Omental fat pad (tissue), 4 donors: Measurements from ENCODE around the gene H2BW1. TPM values are rescaled to one million over a fixed set of nuclear protein-coding genes. Genes with fewer than 3 reads are reported as not detected.
"Not testable (repeated sequence)": the region's sequence is repeated elsewhere in the genome, so short reads cannot be mapped to it uniquely, and the experiment has no call there.

Experiments
- ATAC-seq: fragments of 150-250 bp; one replicate; pipeline ENCODE4 v1.9.1; 2016; ENCODE audit warnings: mild to moderate bottlenecking, moderate library complexity; ENCODE audit not compliant: low FRiP score
- DNase-seq: peaks from one replicate; pipeline ENCODE4 v3.0.0-alpha.2; 2019; ENCODE audit warnings: low spot score
- CTCF ChIP-seq, 3 donors: fragments of 450-650 bp; IDR thresholded peaks; one replicate each; pipeline ENCODE4 v1.5.1; 2016 to 2017; ENCODE audit warnings: antibody characterized with exemption in 3 of 3, mild to moderate bottlenecking in 3 of 3, moderate library complexity in 2 of 3
- total RNA-seq, 4 donors: library from RNA; depleted of rRNA; stranded (reverse); fragments of >200 nt; gene quantifications; one replicate each; pipeline ENCODE4 v1.1.0, GENCODE V29; 2016

Gene H2BW1, protein sequence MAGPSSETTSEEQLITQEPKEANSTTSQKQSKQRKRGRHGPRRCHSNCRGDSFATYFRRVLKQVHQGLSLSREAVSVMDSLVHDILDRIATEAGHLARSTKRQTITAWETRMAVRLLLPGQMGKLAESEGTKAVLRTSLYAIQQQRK
- not detected for total RNA-seq

DNA sequence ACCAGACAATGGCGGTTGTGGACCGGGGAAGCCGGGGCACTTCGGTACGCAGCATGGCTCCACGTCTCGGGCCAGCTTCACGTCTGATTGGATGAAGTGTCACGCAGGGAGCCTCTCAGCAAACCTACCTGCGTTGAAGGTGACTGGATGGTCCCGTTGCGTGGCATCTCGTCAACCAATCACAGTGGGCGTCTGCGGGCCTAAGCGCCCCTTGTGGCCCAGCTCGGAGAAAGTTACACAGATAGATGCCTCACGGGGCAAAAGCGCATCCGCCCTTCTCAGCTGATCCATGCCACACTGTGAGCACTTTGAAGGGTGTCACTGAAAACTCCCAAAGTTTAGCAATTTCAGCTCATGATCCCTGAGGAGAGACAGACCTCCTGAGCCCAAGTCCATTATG is at the start of gene H2BW1:
TSS of gene H2BW1 (minus strand) at position 103 of the 400 bp plus-strand sequence. CDS start 132 bp downstream, outside the sequence.
- DNase-seq = no peak
- no peak for TF ChIP-seq CTCF (IDR thresholded peaks at IDR 0.05)
- ATAC-seq = no peak

GRCh38 chrX:104062636-104063035 is 49.1 kb upstream of the H2BW1 start:
- DNase-seq, ATAC-seq: not testable (repeated sequence)

GRCh38 chrX:104054956-104055355 is 41.4 kb upstream of the H2BW1 start:
- ATAC-seq, DNase-seq: not testable (repeated sequence)

GRCh38 chrX:104047171-104047570 is 33.7 kb upstream of the H2BW1 start:
- ATAC-seq = no peak

GRCh38 chrX:104045642-104046041 is 32.1 kb upstream of the H2BW1 start:
- ATAC-seq = no peak
- DNase-seq = no peak
- no peak for TF ChIP-seq CTCF (IDR thresholded peaks at IDR 0.05)

More at GRCh38 chrX:104047171-104047570, 33.7 kb upstream of the H2BW1 start:
- no peak for TF ChIP-seq CTCF (IDR thresholded peaks at IDR 0.05)
- no peak for DNase-seq

DNA sequence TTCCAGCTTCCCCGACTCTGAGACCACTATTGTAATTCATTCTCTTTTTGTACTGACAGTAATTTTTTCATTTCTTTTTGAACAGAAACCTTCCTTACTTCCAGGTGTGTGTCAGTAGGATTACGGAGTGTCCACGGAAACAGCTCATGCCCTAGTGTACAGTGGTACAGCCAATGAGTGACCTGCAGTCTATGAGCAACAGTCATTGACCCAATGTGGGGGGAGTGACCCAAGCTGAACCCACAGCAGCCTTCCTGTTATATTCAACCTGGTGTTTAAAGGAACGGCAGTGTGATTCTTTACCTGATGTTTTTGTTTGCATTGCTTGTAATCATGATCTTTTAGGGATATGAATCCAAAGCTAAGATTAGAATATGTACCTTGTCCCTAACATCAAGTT is 27.5 kb upstream of the H2BW1 start:
- no peak for TF ChIP-seq CTCF (IDR thresholded peaks at IDR 0.05)
- ATAC-seq (no peak), DNase-seq (no peak)

DNA sequence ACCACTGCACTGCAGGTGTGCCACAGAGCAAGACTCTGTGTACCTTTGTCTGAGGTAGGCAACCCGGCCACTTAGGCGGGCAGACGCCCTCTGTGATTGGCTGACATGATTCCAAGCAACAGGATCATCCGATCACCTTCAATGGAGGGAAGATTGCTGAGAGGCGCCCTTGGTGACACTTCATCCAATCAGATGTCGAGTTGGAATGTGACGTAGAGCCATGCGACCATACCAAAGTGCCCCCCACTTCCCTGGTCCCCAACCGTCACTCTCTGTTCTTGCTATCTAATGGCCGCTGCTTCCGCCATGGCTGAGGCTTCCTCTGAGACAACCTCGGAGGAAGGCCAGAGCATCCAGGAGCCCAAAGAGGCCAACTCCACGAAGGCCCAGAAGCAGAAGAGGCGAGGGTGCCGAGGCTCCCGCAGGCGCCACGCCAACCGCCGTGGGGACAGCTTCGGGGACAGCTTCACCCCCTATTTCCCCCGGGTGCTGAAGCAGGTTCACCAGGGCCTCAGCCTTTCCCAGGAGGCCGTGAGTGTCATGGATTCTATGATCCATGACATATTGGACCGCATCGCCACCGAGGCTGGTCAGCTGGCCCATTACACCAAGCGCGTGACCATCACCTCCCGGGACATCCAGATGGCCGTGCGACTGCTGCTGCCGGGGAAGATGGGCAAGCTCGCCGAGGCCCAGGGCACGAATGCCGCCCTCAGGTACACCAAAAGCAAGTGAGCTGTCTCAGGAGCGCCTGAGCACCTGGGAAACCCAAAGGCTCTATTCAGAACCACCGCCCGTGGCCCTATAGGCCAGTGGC is 26.4 kb upstream of the H2BW1 start, which contains the start of gene H2BW2:
TSS of gene H2BW2 (plus strand) at position 268 of the 817 bp plus-strand sequence. CDS start at position 307, 39 bp downstream.
- ATAC-seq = no peak
- no peak for DNase-seq
- no peak for TF ChIP-seq CTCF (IDR thresholded peaks at IDR 0.05)

DNA sequence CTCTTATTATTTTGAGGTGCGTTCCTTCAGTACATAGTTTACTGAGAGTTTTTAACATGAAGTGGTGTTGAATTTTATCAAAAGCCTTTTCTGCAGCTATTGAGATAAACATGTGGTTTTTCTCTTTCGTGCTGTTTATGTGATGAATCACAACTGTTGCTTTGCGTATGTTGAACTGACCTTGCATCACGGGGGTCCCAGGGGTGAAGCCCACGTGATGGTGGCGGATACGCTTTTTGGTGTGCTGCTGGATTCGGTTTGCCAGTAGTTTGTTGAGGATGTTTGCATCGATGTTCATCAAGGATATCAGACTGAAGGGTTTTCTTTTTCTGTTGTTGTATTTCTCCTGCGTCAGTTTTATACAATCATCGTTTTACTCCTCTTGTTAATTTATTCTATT is 4.6 kb upstream of the H2BW1 start:
- TF ChIP-seq CTCF (IDR thresholded peaks at IDR 0.05) = no peak
- DNase-seq (no peak), ATAC-seq (no peak)

- DNase-seq, ATAC-seq: not testable (repeated sequence)
Observed at GRCh38 chrX:104015576-104015975, 2.1 kb upstream of the H2BW1 start.
